Suprapubic skin (tissue), 4 donors: ENCODE results near the gene NEU2. TPM values are rescaled to one million over a fixed set of nuclear protein-coding genes. Genes with fewer than 3 reads are reported as not detected.

ENCODE experiments used
- DNase-seq, 2 donors: peaks; one replicate each; pipeline ENCODE4 v3.0.0-alpha.2; 2019; ENCODE audit warnings: low spot score in 2 of 2
- H3K27ac ChIP-seq: fragments of 200-600 bp; sonication (generic); one replicate; pipeline ENCODE4 v1.5.1; 2019
- H3K27me3 ChIP-seq: fragments of 200-600 bp; sonication (generic); one replicate; pipeline ENCODE4 v1.5.1; 2019
- H3K36me3 ChIP-seq: fragments of 200-600 bp; sonication (generic); one replicate; pipeline ENCODE4 v1.5.1; 2019
- H3K4me1 ChIP-seq: fragments of 200-600 bp; sonication (generic); one replicate; pipeline ENCODE4 v1.5.1; 2019
- H3K4me3 ChIP-seq: fragments of 200-600 bp; sonication (generic); one replicate; pipeline ENCODE4 v1.5.1; 2019; ENCODE audit warnings: mild to moderate bottlenecking
- H3K9me3 ChIP-seq: fragments of 200-600 bp; sonication (generic); one replicate; pipeline ENCODE4 v1.5.1; 2019
- CTCF ChIP-seq, 2 donors: fragments of 200-600 bp in 1 of 2; fragments of 450-650 bp in 1 of 2; sonication (generic) in 1 of 2; IDR thresholded peaks; one replicate each; pipeline ENCODE4 v1.5.1; 2016 to 2019; ENCODE audit warnings: antibody characterized with exemption in 2 of 2, mild to moderate bottlenecking in 1 of 2, moderate library complexity in 1 of 2
- EP300 ChIP-seq: sonication (generic); formaldehyde crosslinking; IDR thresholded peaks from one replicate; pipeline ENCODE4 v1.6.1; 2017; ENCODE audit warnings: antibody characterized with exemption
- POLR2A ChIP-seq, 2 donors: fragments of 450-650 bp; IDR thresholded peaks; one replicate each; pipeline ENCODE4 v1.6.1; 2017; ENCODE audit warnings: antibody characterized with exemption in 2 of 2, mild to moderate bottlenecking in 2 of 2, moderate library complexity in 2 of 2
- POLR2AphosphoS5 ChIP-seq, 3 donors: sonication (generic); formaldehyde crosslinking; IDR thresholded peaks; one replicate each; pipeline ENCODE4 v1.6.1; 2017; ENCODE audit warnings: antibody characterized with exemption in 3 of 3
- WGBS: methylation state at CpG from one replicate; pipeline ENCODE4 v1.1.5; 2018; 5-methylcytosine and 5-hydroxymethylcytosine counted together
- total RNA-seq, 4 donors: library from RNA; depleted of rRNA; stranded (reverse); fragments of >200 nt; gene quantifications; one replicate each; pipeline ENCODE4 v1.1.0, GENCODE V29; 2016

The NEU2 gene
- total RNA-seq, 4 donors from 2014 or later: 1.7 to 19.9 (median 5.8) TPM

GRCh38 chr2:233065954-233066470, 33.5 kb downstream of the NEU2 start:
- Histone ChIP-seq H3K27ac (no peak overlapping the region), H3K4me3 (no peak overlapping the region), H3K4me1 (peaks cover 22% of the 10 kb centered on the region), H3K36me3 (no peaks in the 10 kb centered on the region), H3K9me3 (no peaks in the 10 kb centered on the region), H3K27me3 (no peaks in the 10 kb centered on the region)
- WGBS: 95% methylated on average over 9 of the region's 9 CpGs
- DNase-seq: peak; percentile 32 to 41
- TF ChIP-seq EP300 (no peak), POLR2A (IDR thresholded peaks at IDR 0.05) (no peak), POLR2AphosphoS5 (IDR thresholded peaks at IDR 0.05) (no peak), CTCF (IDR thresholded peaks at IDR 0.05) (no peak)

- Histone ChIP-seq H3K36me3 (no peaks in the 10 kb centered on the region), H3K9me3 (no peaks in the 10 kb centered on the region), H3K27ac (no peak overlapping the region), H3K4me1 (peaks cover 7% of the 10 kb centered on the region), H3K27me3 (no peaks in the 10 kb centered on the region), H3K4me3 (no peak overlapping the region)
- peak; percentile 28 to 72 for DNase-seq
- TF ChIP-seq EP300: no peak
- TF ChIP-seq POLR2AphosphoS5 (IDR thresholded peaks at IDR 0.05): no peak
- no peak for TF ChIP-seq CTCF (IDR thresholded peaks at IDR 0.05)
- TF ChIP-seq POLR2A (IDR thresholded peaks at IDR 0.05): no peak
- 71% methylated on average over 9 of the region's 9 CpGs for WGBS
Observed at GRCh38 chr2:233068762-233069418, 36.4 kb downstream of the NEU2 start.

- peak; percentile 37 for DNase-seq
- H3K36me3 ChIP-seq: no peaks in the 10 kb centered on the region
Observed at GRCh38 chr2:233072838-233073237, 40.4 kb downstream of the NEU2 start.

GRCh38 chr2:233074106-233074505, 41.6 kb downstream of the NEU2 start:
- TF ChIP-seq EP300 (no peak), CTCF (IDR thresholded peaks at IDR 0.05) (no peak), POLR2A (IDR thresholded peaks at IDR 0.05) (no peak), POLR2AphosphoS5 (IDR thresholded peaks at IDR 0.05) (no peak)
- no peak overlapping the region for H3K27ac ChIP-seq
- no peaks in the 10 kb centered on the region for H3K27me3 ChIP-seq
- peak; percentile 37 to 71 for DNase-seq
- H3K36me3 ChIP-seq: no peaks in the 10 kb centered on the region
- peaks cover 24% of the 10 kb centered on the region for H3K4me1 ChIP-seq
- WGBS: 76% methylated on average over 7 of the region's 7 CpGs
- no peak overlapping the region for H3K4me3 ChIP-seq
- H3K9me3 ChIP-seq: no peaks in the 10 kb centered on the region

More at GRCh38 chr2:233072838-233073237, 40.4 kb downstream of the NEU2 start:
- WGBS: 79% methylated on average over 4 of the region's 4 CpGs
- TF ChIP-seq CTCF (IDR thresholded peaks at IDR 0.05) (no peak), EP300 (no peak), POLR2A (IDR thresholded peaks at IDR 0.05) (no peak), POLR2AphosphoS5 (IDR thresholded peaks at IDR 0.05) (no peak)
- Histone ChIP-seq H3K27me3 (no peaks in the 10 kb centered on the region), H3K9me3 (no peaks in the 10 kb centered on the region), H3K4me1 (peaks cover 24% of the 10 kb centered on the region), H3K4me3 (no peak overlapping the region), H3K27ac (no peak overlapping the region)

GRCh38 chr2:233075141-233075965, 42.9 kb downstream of the NEU2 start:
- Histone ChIP-seq H3K9me3 (no peaks in the 10 kb centered on the region), H3K4me1 (peaks cover 24% of the 10 kb centered on the region), H3K27ac (peak overlapping the region; percentile 23), H3K36me3 (no peaks in the 10 kb centered on the region), H3K4me3 (no peak overlapping the region), H3K27me3 (no peaks in the 10 kb centered on the region)
- WGBS: 62% methylated on average over 4 of the region's 6 CpGs
- DNase-seq: peak; percentile 58
- TF ChIP-seq POLR2AphosphoS5 (IDR thresholded peaks at IDR 0.05) (no peak), EP300 (no peak), CTCF (IDR thresholded peaks at IDR 0.05) (no peak), POLR2A (IDR thresholded peaks at IDR 0.05) (no peak)
